K562 (cell line): Measurements from ENCODE around the gene DDHD1. TPM values are rescaled to one million over a fixed set of nuclear protein-coding genes. Genes with fewer than 3 reads are reported as not detected.

Experiments used
- BHLHE40 ChIP-seq: IDR thresholded peaks from 2 replicates; pipeline ENCODE4 v1.6.1; 2011; ENCODE audit warnings: low read length, improper control_type of control experiment
- EWSR1 ChIP-seq: fragments of 450-650 bp; IDR thresholded peaks from 2 replicates; pipeline ENCODE4 v1.6.1; 2018; ENCODE audit warnings: borderline replicate concordance, mild to moderate bottlenecking, low read depth, moderate library complexity; ENCODE audit not compliant: partially characterized antibody
- KDM1A ChIP-seq, 2 experiments: fragments of 450-650 bp; IDR thresholded peaks; 2 replicates each; pipeline ENCODE4 v1.6.1; 2016; ENCODE audit warnings: mild to moderate bottlenecking in 2 of 2
- LARP7 ChIP-seq: fragments of 450-650 bp; IDR thresholded peaks from 2 replicates; pipeline ENCODE4 v1.6.1; 2016
- NR4A1 ChIP-seq, 2 experiments: fragments of 250-450 bp in 1 of 2; fragments of 450-650 bp in 1 of 2; sonication (Bioruptor Pico) in 1 of 2; IDR thresholded peaks; 2 replicates each; pipeline versions ENCODE4 v1.4.0 to v1.6.1; 2016 to 2020; ENCODE audit warnings: mild to moderate bottlenecking in 2 of 2, missing compliant biosample characterization in 1 of 2, missing genetic modification characterization in 1 of 2, moderate library complexity in 1 of 2
- PHB ChIP-seq: fragments of 250-450 bp; sonication (Bioruptor Pico); IDR thresholded peaks from 2 replicates; pipeline ENCODE4 v1.5.0; 2021
- POLR3A ChIP-seq: IDR thresholded peaks from 2 replicates; pipeline ENCODE4 v1.6.1; 2011; ENCODE audit warnings: borderline replicate concordance, mild to moderate bottlenecking, moderate library complexity; ENCODE audit not compliant: insufficient read length, insufficient read depth; ENCODE audit errors: extremely low read depth
- POU5F1 ChIP-seq: fragments of 150-350 bp; IDR thresholded peaks from 2 replicates; pipeline ENCODE4 v1.6.1; 2014; ENCODE audit warnings: borderline replicate concordance, low read length, low read depth, mild to moderate bottlenecking; ENCODE audit not compliant: partially characterized antibody
- PTBP1 ChIP-seq: fragments of 200-400 bp; formaldehyde crosslinking; IDR thresholded peaks from 2 replicates; pipeline ENCODE4 v1.6.1; 2017; ENCODE audit warnings: low read depth, low read length
- RNF2 ChIP-seq: sonication (generic); IDR thresholded peaks from 2 replicates; pipeline ENCODE4 v1.6.1; 2016
- STAT5B ChIP-seq: fragments of 250-450 bp; sonication (Bioruptor Pico); IDR thresholded peaks from 2 replicates; pipeline ENCODE4 v1.8.0; 2021; ENCODE audit warnings: mild to moderate bottlenecking, inconsistent platforms
- TARDBP ChIP-seq: fragments of 450-650 bp; IDR thresholded peaks from 2 replicates; pipeline ENCODE4 v1.6.1; 2016
- ZFX ChIP-seq: sonication (generic); formaldehyde crosslinking; IDR thresholded peaks from 2 replicates; pipeline ENCODE4 v1.8.0; 2022; ENCODE audit warnings: mild to moderate bottlenecking, missing genetic modification reagents, moderate library complexity
- ZNF197 ChIP-seq: fragments of 200-800 bp; sonication (Bioruptor generic); IDR thresholded peaks from 2 replicates; pipeline ENCODE4 v1.6.1; 2016; ENCODE audit warnings: low read depth, missing genetic modification characterization, missing compliant biosample characterization
- ZNF696 ChIP-seq: fragments of 250-450 bp; sonication (Bioruptor Pico); conservative IDR thresholded peaks from 2 replicates; pipeline ENCODE4 v1.4.0; 2020; ENCODE audit warnings: mild to moderate bottlenecking, moderate library complexity
- polyA plus RNA-seq, 8 experiments: library from polyadenylated mRNA; depleted of rRNA in 4 of 8; stranded (reverse) in 5 of 8; unstranded in 3 of 8; fragments of >200 nt; fragmentation: Nextera tagmentation in 2 of 8; fragmentation: Illumina TruSeq in 1 of 8; extraction: Ambion mirVana in 2 of 8; extraction: Trizol in 1 of 8; gene quantifications; 2 replicates each; pipeline versions ENCODE4 v1.2.1 to v1.2.3, GENCODE V29; 2011 to 2014; ENCODE audit warnings: inconsistent platforms in 1 of 8, missing spikeins in 1 of 8
- total RNA-seq, 7 experiments: library from RNA; depleted of rRNA in 6 of 7; stranded (reverse); fragments of >200 nt in 6 of 7; fragmentation: Illumina TruSeq in 2 of 7; extraction: Trizol in 2 of 7; gene quantifications; 2 replicates each; pipeline versions ENCODE4 v1.2.1 to v1.2.3, GENCODE V29; 2011 to 2021; ENCODE audit warnings: low replicate concordance in 1 of 7
- TF ChIP-seq, protein P1 (sequence below), 2 experiments: fragments of 450-650 bp in 1 of 2; sonication (generic) in 1 of 2; formaldehyde crosslinking in 1 of 2; IDR thresholded peaks in 1 of 2; conservative IDR thresholded peaks in 1 of 2; 2 replicates each; pipeline versions ENCODE4 v1.6.1 to v1.8.1; 2016 to 2023; ENCODE audit warnings: mild to moderate bottlenecking in 2 of 2, moderate library complexity in 2 of 2, inconsistent platforms in 1 of 2, missing genetic modification reagents in 1 of 2
- TF ChIP-seq, protein P2 (sequence below), 2 experiments: fragments of 250-450 bp in 1 of 2; fragments of 450-650 bp in 1 of 2; sonication (Bioruptor Pico) in 1 of 2; IDR thresholded peaks; 2 replicates each; pipeline versions ENCODE4 v1.6.1 to v1.8.0; 2016 to 2021; ENCODE audit warnings: mild to moderate bottlenecking in 2 of 2, moderate library complexity in 2 of 2, missing compliant biosample characterization in 1 of 2, missing genetic modification characterization in 1 of 2
- TF ChIP-seq, protein P3 (sequence below), 2 experiments: fragments of 200-800 bp in 1 of 2; sonication (Bioruptor generic) in 1 of 2; sonication (generic) in 1 of 2; formaldehyde crosslinking in 1 of 2; IDR thresholded peaks in 1 of 2; conservative IDR thresholded peaks in 1 of 2; 2 replicates each; pipeline versions ENCODE4 v1.5.0 to v1.6.1; 2016 to 2020; ENCODE audit warnings: missing compliant biosample characterization in 1 of 2, missing genetic modification characterization in 1 of 2, missing genetic modification reagents in 1 of 2
- TF ChIP-seq, protein P4 (sequence below): fragments of 200-400 bp; formaldehyde crosslinking; IDR thresholded peaks from 2 replicates; pipeline ENCODE4 v1.6.1; 2017; ENCODE audit warnings: mild to moderate bottlenecking, low read depth, low read length, moderate library complexity
- TF ChIP-seq, protein P5 (sequence below): fragments of 450-650 bp; IDR thresholded peaks from 2 replicates; pipeline ENCODE4 v1.6.1; 2016; ENCODE audit warnings: antibody characterized with exemption

The DDHD1 gene
- total and polyA plus RNA-seq, 9 of the 15 experiments (the other 6 are each of a cell fraction or from before 2014, with no cell fraction given) = 1.2 to 12.3 (median 5.0) TPM

DNA sequence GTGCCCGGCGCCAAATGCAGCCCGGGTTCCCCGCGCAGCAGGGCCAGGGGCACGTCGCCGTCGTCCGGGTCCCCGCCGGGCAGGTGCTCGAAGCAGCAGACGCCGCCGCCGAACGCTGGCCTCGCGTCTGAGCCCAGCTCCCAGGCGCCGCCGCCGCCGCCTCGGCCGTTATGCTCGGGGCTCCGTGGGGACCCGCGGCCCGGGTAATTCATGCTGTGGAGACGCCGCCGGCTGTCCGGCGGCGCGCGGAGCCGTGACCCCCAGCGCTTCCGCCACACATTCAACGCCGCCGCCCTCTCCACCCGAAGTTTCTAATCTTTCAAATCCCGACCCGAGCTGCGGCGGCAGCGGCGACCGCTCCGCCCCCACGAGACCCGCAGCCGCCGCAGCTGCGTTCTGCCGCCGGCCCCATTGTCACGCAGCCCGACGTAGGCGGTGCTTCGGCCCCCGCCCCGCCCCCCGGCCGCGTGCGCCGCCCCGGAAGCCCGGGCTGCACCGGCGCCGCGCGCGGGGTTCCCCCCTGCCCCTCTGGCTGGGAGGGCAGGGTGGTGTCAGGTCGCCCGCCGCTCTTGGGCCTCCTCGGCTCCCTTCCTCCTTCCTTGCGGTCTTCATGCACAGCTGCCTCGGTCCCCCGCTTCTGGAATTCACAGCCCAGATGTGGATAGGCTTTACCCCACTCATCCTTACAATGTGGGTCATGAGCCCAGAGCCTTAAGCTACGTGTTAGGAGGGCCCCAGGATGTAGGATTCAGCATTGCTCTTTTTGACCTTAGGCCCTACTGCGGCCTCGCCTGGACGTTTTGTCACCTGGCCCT, at the start of gene DDHD1 (continued):
- TF ChIP-seq, protein P1, sequence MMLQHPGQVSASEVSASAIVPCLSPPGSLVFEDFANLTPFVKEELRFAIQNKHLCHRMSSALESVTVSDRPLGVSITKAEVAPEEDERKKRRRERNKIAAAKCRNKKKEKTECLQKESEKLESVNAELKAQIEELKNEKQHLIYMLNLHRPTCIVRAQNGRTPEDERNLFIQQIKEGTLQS (IDR thresholded peaks at IDR 0.05) = no peak
- TF ChIP-seq, protein P1 (CRISPR knock-in tag; conservative IDR thresholded peaks at IDR 0.05) = no peak
- no peak for TF ChIP-seq TARDBP
- no peak for TF ChIP-seq EWSR1
- TF ChIP-seq POU5F1 = no peak
- no peak for TF ChIP-seq RNF2
- TF ChIP-seq PTBP1 = no peak
- TF ChIP-seq ZFX (CRISPR knock-in tag) = peak; percentile 73
- TF ChIP-seq NR4A1 (CRISPR knock-in tag; IDR thresholded peaks at IDR 0.05) = no peak
- TF ChIP-seq NR4A1 (tag; IDR thresholded peaks at IDR 0.05) = no peak
- peak; percentile 60 for TF ChIP-seq BHLHE40
- TF ChIP-seq, protein P2, sequence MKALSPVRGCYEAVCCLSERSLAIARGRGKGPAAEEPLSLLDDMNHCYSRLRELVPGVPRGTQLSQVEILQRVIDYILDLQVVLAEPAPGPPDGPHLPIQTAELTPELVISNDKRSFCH (CRISPR knock-in tag; IDR thresholded peaks at IDR 0.05) = no peak
- TF ChIP-seq, protein P2 (tag; IDR thresholded peaks at IDR 0.05) = no peak
- no peak for TF ChIP-seq POLR3A
- TF ChIP-seq ZNF696 (CRISPR knock-in tag) = no peak
- TF ChIP-seq, protein P3, sequence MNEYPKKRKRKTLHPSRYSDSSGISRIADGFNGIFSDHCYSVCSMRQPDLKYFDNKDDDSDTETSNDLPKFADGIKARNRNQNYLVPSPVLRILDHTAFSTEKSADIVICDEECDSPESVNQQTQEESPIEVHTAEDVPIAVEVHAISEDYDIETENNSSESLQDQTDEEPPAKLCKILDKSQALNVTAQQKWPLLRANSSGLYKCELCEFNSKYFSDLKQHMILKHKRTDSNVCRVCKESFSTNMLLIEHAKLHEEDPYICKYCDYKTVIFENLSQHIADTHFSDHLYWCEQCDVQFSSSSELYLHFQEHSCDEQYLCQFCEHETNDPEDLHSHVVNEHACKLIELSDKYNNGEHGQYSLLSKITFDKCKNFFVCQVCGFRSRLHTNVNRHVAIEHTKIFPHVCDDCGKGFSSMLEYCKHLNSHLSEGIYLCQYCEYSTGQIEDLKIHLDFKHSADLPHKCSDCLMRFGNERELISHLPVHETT (CRISPR knock-in tag; conservative IDR thresholded peaks at IDR 0.05 in 1 of 2, IDR thresholded peaks at IDR 0.05 in 1 of 2) = no peak
- TF ChIP-seq ZNF197 (CRISPR knock-in tag) = no peak
- TF ChIP-seq, protein P4, sequence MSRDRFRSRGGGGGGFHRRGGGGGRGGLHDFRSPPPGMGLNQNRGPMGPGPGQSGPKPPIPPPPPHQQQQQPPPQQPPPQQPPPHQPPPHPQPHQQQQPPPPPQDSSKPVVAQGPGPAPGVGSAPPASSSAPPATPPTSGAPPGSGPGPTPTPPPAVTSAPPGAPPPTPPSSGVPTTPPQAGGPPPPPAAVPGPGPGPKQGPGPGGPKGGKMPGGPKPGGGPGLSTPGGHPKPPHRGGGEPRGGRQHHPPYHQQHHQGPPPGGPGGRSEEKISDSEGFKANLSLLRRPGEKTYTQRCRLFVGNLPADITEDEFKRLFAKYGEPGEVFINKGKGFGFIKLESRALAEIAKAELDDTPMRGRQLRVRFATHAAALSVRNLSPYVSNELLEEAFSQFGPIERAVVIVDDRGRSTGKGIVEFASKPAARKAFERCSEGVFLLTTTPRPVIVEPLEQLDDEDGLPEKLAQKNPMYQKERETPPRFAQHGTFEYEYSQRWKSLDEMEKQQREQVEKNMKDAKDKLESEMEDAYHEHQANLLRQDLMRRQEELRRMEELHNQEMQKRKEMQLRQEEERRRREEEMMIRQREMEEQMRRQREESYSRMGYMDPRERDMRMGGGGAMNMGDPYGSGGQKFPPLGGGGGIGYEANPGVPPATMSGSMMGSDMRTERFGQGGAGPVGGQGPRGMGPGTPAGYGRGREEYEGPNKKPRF = no peak
- no peak for TF ChIP-seq STAT5B (CRISPR knock-in tag)
- TF ChIP-seq, protein P5, sequence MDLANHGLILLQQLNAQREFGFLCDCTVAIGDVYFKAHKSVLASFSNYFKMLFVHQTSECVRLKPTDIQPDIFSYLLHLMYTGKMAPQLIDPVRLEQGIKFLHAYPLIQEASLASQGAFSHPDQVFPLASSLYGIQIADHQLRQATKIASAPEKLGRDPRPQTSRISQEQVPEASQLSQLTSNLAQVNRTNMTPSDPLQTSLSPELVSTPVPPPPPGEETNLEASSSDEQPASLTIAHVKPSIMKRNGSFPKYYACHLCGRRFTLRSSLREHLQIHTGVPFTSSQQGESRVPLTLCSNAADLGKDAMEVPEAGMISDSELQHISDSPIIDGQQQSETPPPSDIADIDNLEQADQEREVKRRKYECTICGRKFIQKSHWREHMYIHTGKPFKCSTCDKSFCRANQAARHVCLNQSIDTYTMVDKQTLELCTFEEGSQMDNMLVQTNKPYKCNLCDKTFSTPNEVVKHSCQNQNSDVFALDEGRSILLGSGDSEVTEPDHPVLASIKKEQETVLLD = no peak
- TF ChIP-seq PHB (CRISPR knock-in tag) = no peak
- no peak for TF ChIP-seq KDM1A (IDR thresholded peaks at IDR 0.05)
- TF ChIP-seq LARP7 = no peak
